Measurements from ENCODE around the gene BABAM2. TPM values are rescaled to one million over a fixed set of nuclear protein-coding genes. Genes with fewer than 3 reads are reported as not detected.

BABAM2 gene
- total RNA-seq, 1 donor from 2014 or later = 41.0 TPM

DNA sequence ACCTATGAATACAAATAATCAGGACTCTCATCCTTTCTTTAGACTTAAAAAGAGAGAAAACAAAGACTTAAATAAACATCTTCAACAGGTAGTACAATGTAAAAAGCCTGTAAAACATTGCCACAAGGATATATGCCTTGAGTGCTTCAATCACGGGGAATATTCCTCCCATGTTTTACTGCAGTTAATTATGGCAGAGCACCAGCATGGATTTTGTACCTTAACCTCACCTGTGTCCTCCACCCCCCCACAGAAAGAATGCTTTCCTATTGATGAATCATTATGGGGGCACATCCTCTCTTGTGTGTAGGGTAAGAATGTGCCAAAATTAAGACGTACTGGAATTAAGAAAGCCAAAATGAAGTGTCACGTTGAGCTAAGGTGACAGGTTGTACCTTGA is 312.2 kb downstream of the BABAM2 start:
- no peak overlapping the region for H3K27ac ChIP-seq
- no peaks in the 10 kb centered on the region for H3K36me3 ChIP-seq
- H3K27me3 ChIP-seq = no peaks in the 10 kb centered on the region
- no peak for DNase-seq (ENCODE audit: extremely low spot score in 2 of 2)
- no peak overlapping the region for H3K4me3 ChIP-seq
- H3K4me1 ChIP-seq = peaks cover 18% of the 10 kb centered on the region
- TF ChIP-seq, protein P1, sequence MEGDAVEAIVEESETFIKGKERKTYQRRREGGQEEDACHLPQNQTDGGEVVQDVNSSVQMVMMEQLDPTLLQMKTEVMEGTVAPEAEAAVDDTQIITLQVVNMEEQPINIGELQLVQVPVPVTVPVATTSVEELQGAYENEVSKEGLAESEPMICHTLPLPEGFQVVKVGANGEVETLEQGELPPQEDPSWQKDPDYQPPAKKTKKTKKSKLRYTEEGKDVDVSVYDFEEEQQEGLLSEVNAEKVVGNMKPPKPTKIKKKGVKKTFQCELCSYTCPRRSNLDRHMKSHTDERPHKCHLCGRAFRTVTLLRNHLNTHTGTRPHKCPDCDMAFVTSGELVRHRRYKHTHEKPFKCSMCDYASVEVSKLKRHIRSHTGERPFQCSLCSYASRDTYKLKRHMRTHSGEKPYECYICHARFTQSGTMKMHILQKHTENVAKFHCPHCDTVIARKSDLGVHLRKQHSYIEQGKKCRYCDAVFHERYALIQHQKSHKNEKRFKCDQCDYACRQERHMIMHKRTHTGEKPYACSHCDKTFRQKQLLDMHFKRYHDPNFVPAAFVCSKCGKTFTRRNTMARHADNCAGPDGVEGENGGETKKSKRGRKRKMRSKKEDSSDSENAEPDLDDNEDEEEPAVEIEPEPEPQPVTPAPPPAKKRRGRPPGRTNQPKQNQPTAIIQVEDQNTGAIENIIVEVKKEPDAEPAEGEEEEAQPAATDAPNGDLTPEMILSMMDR (IDR thresholded peaks at IDR 0.05) = no peak
- no peak for TF ChIP-seq POLR2AphosphoS5 (IDR thresholded peaks at IDR 0.05; ENCODE audit: insufficient read depth in 1 of 2, low read depth in 1 of 2)
- TF ChIP-seq POLR2A (IDR thresholded peaks at IDR 0.05) = no peak
- H3K9me3 ChIP-seq = no peaks in the 10 kb centered on the region
- intact Hi-C loops (cut with DNase I) = no loop called here

DNA sequence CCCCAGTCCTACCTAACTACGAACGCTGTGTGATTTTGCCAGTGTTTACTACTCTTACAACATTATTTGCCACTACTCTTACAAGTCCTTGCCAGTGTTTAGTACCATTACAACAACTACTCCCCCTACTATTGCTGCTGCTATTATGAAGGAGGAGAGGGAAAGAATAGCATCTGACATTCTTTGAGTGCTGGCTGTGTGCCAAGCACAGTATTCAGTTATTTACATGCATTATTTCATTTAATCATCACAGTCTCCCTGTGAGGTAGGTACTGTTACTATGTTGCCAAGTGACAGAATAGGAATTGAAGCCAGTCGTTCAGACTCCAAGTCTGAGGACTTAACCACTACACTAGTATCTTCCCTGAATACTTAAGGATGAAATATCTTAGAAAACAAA is 316.2 kb downstream of the BABAM2 start:
- intact Hi-C loops (cut with DNase I) = no loop called here
- no peak overlapping the region for H3K27ac ChIP-seq
- TF ChIP-seq POLR2A (IDR thresholded peaks at IDR 0.05) (no peak), POLR2AphosphoS5 (IDR thresholded peaks at IDR 0.05; ENCODE audit: insufficient read depth in 1 of 2, low read depth in 1 of 2) (no peak)
- TF ChIP-seq, protein P1 (IDR thresholded peaks at IDR 0.05) = no peak
- DNase-seq (ENCODE audit: extremely low spot score in 2 of 2) = no peak
- H3K27me3 ChIP-seq = no peaks in the 10 kb centered on the region
- no peaks in the 10 kb centered on the region for H3K9me3 ChIP-seq
- no peaks in the 10 kb centered on the region for H3K36me3 ChIP-seq
- no peak overlapping the region for H3K4me3 ChIP-seq
- H3K4me1 ChIP-seq = peaks cover 9% of the 10 kb centered on the region

DNA sequence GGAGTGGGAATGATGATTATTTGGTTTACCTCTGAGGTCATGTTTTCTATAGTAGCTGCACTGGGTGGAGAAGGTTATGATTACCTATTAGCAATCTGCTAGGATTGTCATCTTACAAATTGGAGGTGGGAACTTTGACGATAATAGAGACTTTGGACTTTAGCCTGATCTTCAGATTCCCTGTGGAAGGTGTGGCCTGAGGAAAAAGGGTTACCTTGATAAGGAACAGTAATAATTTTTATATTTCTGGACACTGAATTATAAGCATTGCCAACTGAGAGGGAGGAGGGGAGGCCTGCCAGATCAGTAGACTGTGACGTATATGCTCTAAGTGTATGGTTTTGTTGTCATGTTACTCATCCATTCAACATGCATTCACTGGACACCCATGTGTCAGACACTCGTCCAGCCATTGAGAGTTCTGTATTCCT is 318.7 kb downstream of the BABAM2 start:
- Histone ChIP-seq H3K4me1 (no peaks in the 10 kb centered on the region), H3K27me3 (no peaks in the 10 kb centered on the region), H3K36me3 (no peaks in the 10 kb centered on the region), H3K4me3 (no peak overlapping the region), H3K27ac (no peak overlapping the region), H3K9me3 (no peaks in the 10 kb centered on the region)
- DNase-seq (ENCODE audit: extremely low spot score in 2 of 2) = no peak
- no peak for TF ChIP-seq POLR2A (IDR thresholded peaks at IDR 0.05)
- TF ChIP-seq, protein P1 (IDR thresholded peaks at IDR 0.05) = no peak
- no peak for TF ChIP-seq POLR2AphosphoS5 (IDR thresholded peaks at IDR 0.05; ENCODE audit: insufficient read depth in 1 of 2, low read depth in 1 of 2)
- intact Hi-C loops (cut with DNase I) = no loop called here

DNA sequence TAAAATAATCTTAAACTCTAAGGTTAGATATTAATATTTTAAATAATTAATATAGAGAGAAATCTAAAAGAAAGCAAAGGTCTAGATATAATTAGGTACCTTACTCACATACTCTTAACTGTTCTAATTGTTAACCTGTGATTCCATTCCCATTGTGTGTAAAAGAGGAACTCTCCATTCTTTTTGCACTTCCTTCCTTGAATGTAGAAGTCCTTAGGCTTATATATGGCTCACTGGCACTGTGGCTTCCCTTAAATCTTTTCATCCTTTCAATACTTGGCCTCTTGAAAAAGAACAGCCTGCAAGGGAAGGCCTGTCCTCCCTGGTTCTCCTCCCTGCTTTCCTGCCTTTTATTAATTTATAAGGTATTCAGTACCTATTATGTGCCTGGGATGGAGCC is 319.3 kb downstream of the BABAM2 start:
- DNase-seq (ENCODE audit: extremely low spot score in 2 of 2) = no peak
- no peak overlapping the region for H3K27ac ChIP-seq
- TF ChIP-seq POLR2A (IDR thresholded peaks at IDR 0.05) (no peak), POLR2AphosphoS5 (IDR thresholded peaks at IDR 0.05; ENCODE audit: insufficient read depth in 1 of 2, low read depth in 1 of 2) (no peak)
- TF ChIP-seq, protein P1 (IDR thresholded peaks at IDR 0.05) = no peak

DNA sequence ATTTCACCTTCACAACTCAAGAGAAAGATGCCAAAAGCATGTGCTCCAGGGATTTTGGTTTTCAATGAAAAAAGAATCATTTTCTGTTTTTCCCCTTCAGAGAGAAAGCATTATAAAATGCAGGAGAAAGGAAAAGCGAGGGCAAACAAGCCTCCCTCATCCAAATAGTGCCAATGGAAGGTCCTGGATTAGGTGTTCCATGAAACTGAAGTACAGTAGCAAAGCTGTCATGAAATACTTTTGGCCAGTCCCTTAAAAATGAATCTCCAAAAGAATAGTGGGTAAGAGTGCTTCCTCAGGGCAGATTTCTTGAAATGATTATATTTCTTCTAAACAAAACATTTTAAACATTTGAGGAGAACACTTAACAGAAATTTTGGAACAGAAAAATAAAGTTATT is 320.0 kb downstream of the BABAM2 start:
- no peak for DNase-seq (ENCODE audit: extremely low spot score in 2 of 2)
- Histone ChIP-seq H3K36me3 (no peaks in the 10 kb centered on the region), H3K4me3 (no peak overlapping the region), H3K9me3 (no peaks in the 10 kb centered on the region), H3K27ac (no peak overlapping the region), H3K4me1 (no peaks in the 10 kb centered on the region), H3K27me3 (no peaks in the 10 kb centered on the region)
- TF ChIP-seq, protein P1 (IDR thresholded peaks at IDR 0.05) = no peak
- intact Hi-C loops (cut with DNase I) = no loop called here

More for the DNA sequence above, 319.3 kb downstream of the BABAM2 start:
- intact Hi-C loops (cut with DNase I) = no loop called here
- H3K27me3 ChIP-seq = no peaks in the 10 kb centered on the region
- no peak overlapping the region for H3K4me3 ChIP-seq
- no peaks in the 10 kb centered on the region for H3K9me3 ChIP-seq
- no peaks in the 10 kb centered on the region for H3K36me3 ChIP-seq
- no peaks in the 10 kb centered on the region for H3K4me1 ChIP-seq

Data from vagina (tissue), 2 donors.